ENCODE data around the gene RAMACL. TPM values are rescaled to one million over a fixed set of nuclear protein-coding genes. Genes with fewer than 3 reads are reported as not detected.

Gene RAMACL
- total RNA-seq, 1 experiment from 2014 or later: 2.2 TPM

GRCh38 chr6:166601956-166602355 is 15.5 kb upstream of the RAMACL start:
- DNase-seq: no peak
- Mint-ChIP-seq H3K27me3 (ENCODE audit: unreplicated experiment) (no peaks in the 10 kb centered on the region), H3K9me3 (ENCODE audit: low read depth, unreplicated experiment) (peaks cover 9% of the 10 kb centered on the region), H3K4me1 (ENCODE audit: low read depth, unreplicated experiment) (peaks cover 19% of the 10 kb centered on the region), H3K4me3 (ENCODE audit: low read depth, unreplicated experiment) (no peak overlapping the region), H3K27ac (ENCODE audit: unreplicated experiment) (no peak overlapping the region), H3K36me3 (ENCODE audit: insufficient read depth, unreplicated experiment) (peaks cover 6% of the 10 kb centered on the region)
- no TSS peak for BruUV-seq (replicated peaks)
- CTCF ChIA-PET: interaction anchor here (0.6 kb wide), 1 partner anchor 44 kb away, joined by 3 read pairs; no protein-coding TSS in a partner anchor
- intact Hi-C loops (cut with micrococcal nuclease; ENCODE audit: unreplicated experiment): no loop called here
- no peak for TF ChIP-seq CTCF (IDR thresholded peaks at IDR 0.05; ENCODE audit: unreplicated experiment)

- Mint-ChIP-seq H3K4me3 (ENCODE audit: low read depth, unreplicated experiment) (no peak overlapping the region), H3K27me3 (ENCODE audit: unreplicated experiment) (no peaks in the 10 kb centered on the region), H3K4me1 (ENCODE audit: low read depth, unreplicated experiment) (peaks cover 29% of the 10 kb centered on the region), H3K27ac (ENCODE audit: unreplicated experiment) (no peak overlapping the region), H3K36me3 (ENCODE audit: insufficient read depth, unreplicated experiment) (peaks cover 10% of the 10 kb centered on the region), H3K9me3 (ENCODE audit: low read depth, unreplicated experiment) (peaks cover 13% of the 10 kb centered on the region)
- intact Hi-C loops (cut with micrococcal nuclease; ENCODE audit: unreplicated experiment): no loop called here
- no peak for DNase-seq
- no peak for TF ChIP-seq CTCF (IDR thresholded peaks at IDR 0.05; ENCODE audit: unreplicated experiment)
- BruUV-seq (replicated peaks): no TSS peak
- CTCF ChIA-PET: no interaction called here
These were observed 14.5 kb upstream of the RAMACL start for GRCh38 chr6:166600931-166601330.

GRCh38 chr6:166599205-166599604 is 12.7 kb upstream of the RAMACL start:
- intact Hi-C loops (cut with micrococcal nuclease; ENCODE audit: unreplicated experiment): no loop called here

GRCh38 chr6:166598441-166599138 is 12.1 kb upstream of the RAMACL start:
- peaks cover 10% of the 10 kb centered on the region for H3K36me3 Mint-ChIP-seq (ENCODE audit: insufficient read depth, unreplicated experiment)
- H3K4me3 Mint-ChIP-seq (ENCODE audit: low read depth, unreplicated experiment): no peak overlapping the region
- no peak for DNase-seq
- H3K27me3 Mint-ChIP-seq (ENCODE audit: unreplicated experiment): no peaks in the 10 kb centered on the region
- CTCF ChIA-PET: no interaction called here
- H3K27ac Mint-ChIP-seq (ENCODE audit: unreplicated experiment): no peak overlapping the region
- H3K4me1 Mint-ChIP-seq (ENCODE audit: low read depth, unreplicated experiment): peaks cover 33% of the 10 kb centered on the region
- no TSS peak for BruUV-seq (replicated peaks)
- H3K9me3 Mint-ChIP-seq (ENCODE audit: low read depth, unreplicated experiment): peaks cover 10% of the 10 kb centered on the region
- intact Hi-C loops (cut with micrococcal nuclease; ENCODE audit: unreplicated experiment): no loop called here
- TF ChIP-seq CTCF (IDR thresholded peaks at IDR 0.05; ENCODE audit: unreplicated experiment): no peak

More at GRCh38 chr6:166599205-166599604, 12.7 kb upstream of the RAMACL start:
- Mint-ChIP-seq H3K27ac (ENCODE audit: unreplicated experiment) (no peak overlapping the region), H3K27me3 (ENCODE audit: unreplicated experiment) (no peaks in the 10 kb centered on the region), H3K4me3 (ENCODE audit: low read depth, unreplicated experiment) (no peak overlapping the region), H3K9me3 (ENCODE audit: low read depth, unreplicated experiment) (peaks cover 10% of the 10 kb centered on the region), H3K36me3 (ENCODE audit: insufficient read depth, unreplicated experiment) (peaks cover 10% of the 10 kb centered on the region), H3K4me1 (ENCODE audit: low read depth, unreplicated experiment) (peaks cover 33% of the 10 kb centered on the region)
- CTCF ChIA-PET: no interaction called here
- no TSS peak for BruUV-seq (replicated peaks)
- no peak for TF ChIP-seq CTCF (IDR thresholded peaks at IDR 0.05; ENCODE audit: unreplicated experiment)
- DNase-seq: no peak

All from Calu3 (cell line).